HG03565 (cell line): ENCODE results near the gene SLC35F3.

Experiments used
- ATAC-seq: cut with Tn5 transposase; IDR thresholded peaks from one replicate; pipeline ENCODE4 v1.9.1; 2021; ENCODE audit warnings: mild to moderate bottlenecking, moderate library complexity; ENCODE audit not compliant: unreplicated experiment

SLC35F3 gene

DNA sequence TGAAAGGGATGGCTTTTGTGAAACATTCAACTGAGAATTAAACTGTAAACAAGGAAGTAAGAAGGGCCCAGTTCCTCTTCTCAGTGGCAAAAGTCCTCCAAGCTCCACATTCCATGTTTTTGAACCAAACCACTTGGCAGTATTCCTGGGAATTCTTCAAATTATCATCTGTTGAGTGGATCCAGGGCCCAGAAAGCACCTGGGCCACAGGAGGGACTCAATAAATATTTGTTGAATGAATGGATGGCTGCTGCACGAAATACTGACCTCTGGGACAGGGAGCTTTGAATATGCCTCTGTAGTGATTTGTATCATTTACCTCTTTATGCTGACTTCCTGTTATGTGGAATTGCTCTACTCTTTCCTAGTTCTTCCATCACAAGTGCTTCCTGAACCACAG is 4.7 kb downstream of the SLC35F3 start:
- no peak for ATAC-seq

DNA sequence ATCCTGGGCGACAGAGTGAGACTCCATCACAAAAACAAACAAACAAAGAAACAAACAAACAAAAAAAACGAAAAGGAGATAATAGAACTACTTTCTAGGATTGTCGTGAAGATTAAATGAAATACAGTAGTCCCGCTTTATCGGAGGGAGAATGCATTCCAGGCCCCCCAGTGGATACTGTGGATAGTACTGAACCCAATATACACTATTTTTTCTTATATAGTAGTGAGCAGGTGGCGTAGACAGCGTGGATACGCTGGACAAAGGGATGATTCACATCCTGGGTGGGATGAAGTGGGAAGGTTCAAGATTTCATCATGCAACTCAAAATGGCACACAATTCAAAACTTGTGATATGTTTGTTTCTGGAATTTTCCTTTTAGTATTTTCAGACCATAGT is 8.0 kb downstream of the SLC35F3 start:
- ATAC-seq, result no peak

DNA sequence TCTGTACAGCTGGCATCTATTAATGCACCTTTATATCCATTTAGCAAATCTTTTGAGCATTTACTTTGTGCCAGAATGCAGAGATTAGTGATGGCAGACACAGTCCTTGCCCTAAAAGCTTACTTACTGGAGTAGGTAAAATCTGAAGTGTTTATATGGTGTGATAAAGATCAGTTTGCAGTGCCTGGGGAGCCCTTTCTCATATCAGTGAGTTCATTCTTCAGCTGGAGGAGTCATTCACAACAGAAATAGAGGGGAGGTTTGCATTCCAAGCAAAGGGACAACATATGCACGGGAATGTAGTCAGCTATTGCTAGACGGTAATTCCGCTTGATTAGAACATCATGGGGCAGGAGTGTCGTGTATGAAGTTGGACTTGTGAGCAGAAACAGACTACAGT is 8.4 kb downstream of the SLC35F3 start:
- no peak for ATAC-seq

DNA sequence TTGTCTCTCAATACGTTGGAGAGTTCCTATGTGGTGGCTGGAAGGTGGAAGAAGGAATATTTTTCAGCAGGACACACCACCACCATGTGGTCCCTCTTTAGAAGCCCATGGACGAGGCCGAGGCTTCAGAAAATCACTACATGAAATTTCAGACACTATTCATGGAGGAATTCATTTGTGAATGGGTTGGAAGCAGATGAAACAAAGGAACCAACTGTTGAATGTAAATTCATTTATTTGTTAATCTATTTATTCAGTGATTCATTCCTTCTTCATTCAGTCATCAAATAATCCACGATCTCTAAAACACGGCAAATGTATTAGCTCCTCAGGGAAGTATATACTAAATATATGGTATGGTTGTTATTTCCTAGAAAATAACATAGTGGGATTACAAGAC is 12.2 kb downstream of the SLC35F3 start:
- no peak for ATAC-seq

DNA sequence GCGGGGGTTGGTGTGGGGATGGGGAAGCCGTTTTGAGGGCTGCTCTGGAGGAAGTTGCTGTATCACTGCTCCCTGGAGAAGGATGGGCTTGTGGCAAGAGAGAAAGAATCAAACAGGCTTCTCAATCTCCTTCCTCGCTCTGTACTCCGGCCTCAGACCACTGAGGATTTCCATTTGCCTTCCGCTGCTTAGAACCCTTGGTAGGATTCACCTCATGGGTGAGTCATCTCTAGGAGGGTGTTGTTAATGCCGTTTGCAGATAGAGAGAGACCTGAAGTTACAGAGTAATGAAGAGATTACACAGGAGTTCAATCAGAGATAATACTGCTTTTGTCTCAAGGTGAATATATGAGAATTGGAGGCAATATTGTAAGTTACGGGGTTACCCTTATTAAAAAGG is 15.3 kb downstream of the SLC35F3 start:
- no peak for ATAC-seq

DNA sequence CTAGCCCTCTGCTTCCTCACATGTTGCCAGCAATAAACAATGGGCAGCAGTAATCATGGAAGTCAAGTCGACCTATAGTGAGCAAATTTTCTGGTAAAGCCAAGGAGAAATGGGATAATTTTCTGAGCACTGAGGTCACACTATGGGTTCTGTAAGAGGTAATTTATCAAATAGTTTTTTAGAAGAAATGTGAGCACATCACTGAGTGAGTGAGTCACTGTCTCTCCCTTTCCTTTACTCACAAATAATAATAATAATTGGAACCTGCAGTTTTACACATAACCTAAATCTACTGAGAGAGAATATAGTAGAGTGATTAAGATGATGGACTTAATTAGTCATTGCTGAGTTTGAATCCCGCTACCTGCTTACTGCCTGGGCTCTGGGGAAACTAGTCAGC is 23.6 kb downstream of the SLC35F3 start:
- no peak for ATAC-seq

DNA sequence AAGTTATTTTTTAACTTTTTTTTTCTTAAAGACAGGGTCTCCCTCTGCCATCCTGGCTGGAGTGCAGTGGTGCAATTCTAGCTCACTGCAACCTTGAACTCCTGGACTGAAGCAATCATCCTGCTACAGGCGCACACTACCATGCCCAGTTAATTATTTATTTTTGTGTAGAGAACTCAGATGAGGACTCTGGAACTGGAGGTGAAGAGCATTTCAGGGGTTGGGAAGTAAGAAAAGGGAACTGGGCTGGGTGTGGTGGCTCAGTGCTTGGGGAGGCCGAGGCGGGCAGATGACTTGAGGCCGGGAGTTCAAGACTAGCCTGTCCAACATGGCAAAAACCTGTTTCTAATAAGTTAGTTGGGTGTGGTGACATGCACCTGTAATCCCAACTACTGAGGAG is 28.9 kb downstream of the SLC35F3 start:
- no peak for ATAC-seq

DNA sequence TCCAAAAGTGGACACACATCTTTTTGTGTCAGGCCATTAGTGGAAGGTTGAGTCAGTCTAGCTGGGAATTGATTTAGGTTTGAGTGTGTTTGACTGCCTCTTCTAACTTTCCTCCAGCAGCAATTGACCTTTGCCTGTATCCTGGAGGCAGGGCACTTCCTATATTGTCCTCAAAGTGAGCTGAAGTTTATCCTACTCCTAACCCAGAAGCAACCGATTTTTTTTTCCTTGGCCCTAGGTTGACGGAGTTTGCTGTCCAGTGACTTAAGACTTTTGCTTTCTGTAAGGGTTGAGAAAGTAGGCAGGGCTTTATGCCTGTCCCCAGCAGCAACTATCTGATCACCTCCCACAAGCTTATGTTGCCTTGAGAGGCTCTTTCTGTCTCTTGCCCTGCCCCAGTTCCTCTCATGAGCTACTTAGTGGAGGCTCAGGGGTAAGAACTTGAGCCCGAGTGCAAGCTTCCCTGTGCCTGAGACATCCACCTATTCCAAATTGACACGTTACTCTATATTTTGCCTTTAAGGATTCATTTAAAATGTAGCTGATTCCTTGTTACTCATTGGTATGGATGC is 30.9 kb downstream of the SLC35F3 start:
- no peak for ATAC-seq

DNA sequence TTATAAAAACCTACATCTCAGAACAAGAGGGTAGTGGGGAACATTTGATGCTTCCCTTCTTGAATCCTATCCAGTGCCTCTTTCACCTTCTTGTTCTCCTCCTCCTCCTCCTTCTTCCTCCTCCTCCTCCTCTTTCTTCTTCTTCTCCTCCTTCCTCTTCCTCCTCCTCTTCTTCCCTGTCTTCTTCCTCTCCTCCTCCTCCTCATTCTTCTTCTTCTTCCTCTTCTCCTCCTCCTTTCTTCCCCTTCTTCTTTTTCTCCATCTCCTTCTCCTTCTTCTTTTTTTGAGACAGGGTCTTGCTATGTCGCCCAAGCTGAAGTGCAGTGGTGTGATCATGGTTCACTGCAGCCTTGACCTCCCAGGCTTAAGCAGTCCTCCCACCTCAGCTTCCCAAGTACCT is 31.9 kb downstream of the SLC35F3 start:
- ATAC-seq, result no peak

DNA sequence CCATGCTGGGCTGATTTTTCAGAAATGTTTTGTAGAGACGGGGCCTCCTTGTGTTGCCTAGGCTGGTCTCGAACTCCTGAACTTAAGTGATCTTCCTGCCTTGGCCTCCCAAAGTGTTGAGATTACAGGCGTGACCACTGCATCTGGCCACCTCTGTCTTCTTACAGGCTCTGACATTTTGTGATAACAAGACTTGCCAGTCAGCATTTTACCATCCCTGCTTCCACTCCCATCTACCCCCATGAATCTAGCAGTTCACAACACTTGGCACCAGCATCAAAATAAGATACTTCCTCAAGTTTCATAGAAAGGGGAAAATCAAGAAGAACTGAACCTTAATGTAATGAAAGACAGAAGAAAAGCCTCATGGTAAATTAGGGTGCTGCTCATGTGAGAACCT is 32.4 kb downstream of the SLC35F3 start:
- no peak for ATAC-seq

DNA sequence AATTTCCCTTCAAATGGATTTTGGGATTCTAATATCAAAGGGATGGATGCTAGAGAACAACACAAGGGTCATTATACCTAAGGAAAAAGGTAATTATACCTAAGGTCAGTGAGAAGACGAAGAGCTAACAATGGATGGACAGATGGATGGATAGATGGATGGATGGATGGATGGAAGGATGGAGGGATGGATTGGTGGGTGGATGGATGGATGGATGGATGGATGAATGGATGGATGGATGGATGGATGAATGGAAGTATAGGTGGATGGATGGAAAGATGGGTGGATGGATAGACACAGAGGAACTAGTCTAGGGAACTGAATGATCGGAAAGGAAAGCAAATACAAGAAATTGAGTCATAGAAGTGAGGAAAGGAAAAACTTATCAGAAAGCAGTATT is 34.0 kb downstream of the SLC35F3 start:
- no peak for ATAC-seq

DNA sequence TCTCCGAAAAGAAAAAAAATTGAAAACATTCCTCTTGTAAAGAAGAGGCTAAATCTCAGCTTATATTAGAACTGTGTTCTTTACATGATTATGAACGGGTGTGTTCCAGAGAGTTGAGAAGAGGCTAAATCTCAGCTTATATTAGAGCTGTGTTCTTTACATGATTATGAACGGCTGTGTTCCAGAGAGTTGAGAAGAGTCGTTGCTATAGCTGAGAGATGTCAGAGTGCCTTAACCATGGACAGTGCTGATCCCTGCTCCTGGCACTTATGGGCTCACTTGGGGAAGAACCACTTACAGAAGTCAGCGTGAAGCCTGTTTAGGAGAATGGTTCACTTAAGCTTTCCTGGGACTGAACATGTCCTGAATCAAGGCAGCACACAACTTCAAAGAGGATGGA is 35.0 kb downstream of the SLC35F3 start:
- ATAC-seq, result no peak

DNA sequence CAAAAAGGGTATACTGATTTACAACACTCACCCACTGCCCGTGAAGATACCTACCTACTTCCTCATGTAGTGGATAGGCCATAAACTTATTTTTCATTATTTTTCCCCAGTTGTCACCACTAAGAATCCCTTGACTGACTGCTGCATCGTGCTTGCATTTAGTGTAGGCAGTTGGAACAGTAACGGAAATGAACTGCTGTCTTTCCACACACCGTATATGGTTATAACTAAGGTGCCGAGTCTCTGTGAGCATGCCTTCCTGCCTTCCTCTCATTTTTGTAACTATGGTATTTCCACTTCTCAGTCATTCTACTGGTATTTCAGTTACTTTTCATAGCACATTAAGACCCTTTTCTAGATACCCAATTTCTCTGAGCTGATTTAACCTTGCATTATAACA is 36.4 kb downstream of the SLC35F3 start:
- ATAC-seq, result no peak

DNA sequence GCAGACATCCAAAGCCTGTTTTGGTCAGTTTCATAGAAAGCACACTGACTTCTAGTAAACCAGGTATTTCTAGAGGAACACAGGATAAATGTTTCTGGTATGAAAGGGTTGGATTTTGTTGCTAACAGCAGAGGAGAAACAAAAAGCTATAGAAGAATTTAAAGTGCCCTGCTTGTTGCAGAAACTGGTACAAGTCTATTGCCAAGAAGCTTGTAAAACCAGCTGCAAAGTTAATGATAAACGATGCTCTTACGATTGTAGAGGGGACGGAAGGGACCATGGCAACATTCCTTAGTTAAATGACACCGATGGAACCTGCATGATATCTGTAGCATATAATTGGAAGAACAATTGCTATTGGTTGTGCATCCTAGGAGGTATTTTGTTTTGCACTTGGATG is 40.1 kb downstream of the SLC35F3 start:
- no peak for ATAC-seq

DNA sequence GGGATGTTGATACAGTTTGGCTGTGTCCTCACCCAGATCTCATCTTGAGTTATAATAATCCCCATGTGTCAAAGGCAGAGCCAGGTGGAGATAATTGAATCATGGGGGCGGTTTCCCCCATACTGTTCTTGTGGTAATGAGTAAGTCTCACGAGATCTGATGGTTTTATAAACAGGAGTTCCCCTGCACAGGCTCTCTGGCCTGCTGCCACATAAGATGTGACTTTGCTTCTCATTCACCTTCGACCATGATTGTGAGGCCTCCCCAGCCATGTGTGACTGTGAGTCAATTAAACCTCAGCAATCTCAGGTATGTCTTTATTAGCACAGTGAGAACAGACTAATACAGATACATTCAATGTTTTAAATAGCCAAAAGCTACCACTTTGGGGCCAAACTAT is 41.1 kb downstream of the SLC35F3 start:
- ATAC-seq, result no peak

DNA sequence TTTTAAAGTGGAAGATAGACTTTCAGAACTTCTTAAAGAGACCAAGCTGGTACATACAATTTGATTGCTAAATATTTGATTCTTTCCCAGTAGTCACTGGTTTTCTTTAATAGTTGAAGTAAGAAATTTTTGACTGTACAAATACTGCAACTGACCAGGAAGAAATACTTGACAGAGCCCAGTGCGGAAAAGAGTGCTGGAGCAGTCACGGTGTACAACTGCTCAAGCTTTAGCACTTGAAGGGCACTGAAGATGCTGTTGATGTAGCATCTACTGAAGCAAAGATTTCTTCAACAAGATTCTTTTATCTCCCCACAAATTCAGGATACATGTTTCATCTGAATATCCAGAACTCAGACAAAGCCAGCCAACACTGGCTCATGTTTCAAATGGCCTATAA is 41.5 kb downstream of the SLC35F3 start:
- no peak for ATAC-seq

DNA sequence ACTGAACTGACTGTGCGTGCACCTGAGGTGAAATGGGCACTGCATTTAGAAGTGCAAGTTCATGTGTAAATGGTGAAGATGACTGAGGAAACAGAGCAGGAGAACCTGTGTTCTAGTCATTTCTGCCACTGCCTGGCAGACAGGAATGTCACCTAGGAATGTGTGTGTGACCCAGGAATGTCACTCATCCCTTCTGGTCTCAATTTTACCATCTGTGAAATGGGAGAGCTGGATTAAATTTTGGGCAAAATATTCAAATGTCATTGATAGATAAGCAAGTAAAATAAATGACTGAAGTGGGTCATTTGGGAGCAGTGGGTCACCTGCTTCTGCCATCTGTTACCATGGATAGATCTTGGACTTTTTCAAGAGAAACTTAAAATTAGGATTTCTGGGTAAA is 42.2 kb downstream of the SLC35F3 start:
- no peak for ATAC-seq

DNA sequence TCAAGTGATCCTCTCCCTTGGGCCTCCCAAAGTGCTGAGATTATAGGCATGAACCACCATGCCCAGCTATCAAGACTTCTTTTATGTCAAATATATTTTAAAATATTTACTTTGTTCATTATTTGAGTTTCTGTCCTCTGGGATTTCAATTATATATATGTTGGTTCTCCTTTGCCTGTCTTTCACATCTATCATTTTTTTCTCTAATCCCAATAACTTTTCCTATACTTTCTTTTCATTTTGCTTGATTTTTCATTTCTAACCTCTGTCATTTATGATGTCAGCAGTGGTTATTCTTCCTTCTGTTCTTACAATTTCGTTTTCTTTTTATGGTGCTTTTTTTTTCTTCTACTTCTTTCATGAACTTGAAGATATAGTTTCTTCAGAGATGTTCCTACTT is 47.3 kb downstream of the SLC35F3 start:
- no peak for ATAC-seq

DNA sequence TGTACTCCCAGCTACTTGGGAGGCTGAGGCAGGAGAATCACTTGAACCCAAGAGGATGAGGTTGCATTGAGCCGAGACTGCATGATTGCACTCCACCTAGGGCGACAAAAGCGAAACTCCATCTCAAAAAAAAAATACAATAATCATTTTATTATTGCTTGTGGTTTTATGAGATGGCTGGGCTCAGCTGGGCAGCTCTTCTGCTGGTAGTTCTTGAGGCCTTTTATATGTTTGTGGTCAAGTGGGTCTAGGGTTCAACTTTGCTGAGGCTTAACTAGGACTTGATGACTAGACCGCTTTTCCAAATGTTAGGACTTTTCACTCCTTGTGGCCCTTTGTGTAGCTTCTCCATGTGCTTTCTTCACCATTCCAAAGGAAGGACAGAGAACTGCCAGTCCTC is 53.2 kb downstream of the SLC35F3 start:
- no peak for ATAC-seq

DNA sequence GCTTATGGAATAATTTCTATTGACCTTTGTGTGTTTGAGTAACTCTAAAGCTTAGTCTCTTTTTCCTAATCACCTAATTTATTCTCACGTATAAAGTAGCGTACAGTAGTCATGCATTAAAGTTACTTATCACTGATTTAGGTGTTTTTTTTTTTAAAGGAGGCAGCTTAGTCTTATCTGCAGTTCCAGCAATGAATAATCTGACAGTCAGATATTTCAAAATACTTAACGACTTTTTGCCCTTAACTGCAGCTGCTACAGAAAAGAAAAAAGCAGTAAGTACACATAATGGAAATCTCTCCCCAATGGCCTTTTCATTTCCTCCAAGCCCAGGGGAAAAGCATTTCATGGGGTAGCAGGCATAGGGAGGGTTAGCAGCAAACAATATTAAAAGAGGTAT is 54.6 kb downstream of the SLC35F3 start:
- ATAC-seq, result no peak

DNA sequence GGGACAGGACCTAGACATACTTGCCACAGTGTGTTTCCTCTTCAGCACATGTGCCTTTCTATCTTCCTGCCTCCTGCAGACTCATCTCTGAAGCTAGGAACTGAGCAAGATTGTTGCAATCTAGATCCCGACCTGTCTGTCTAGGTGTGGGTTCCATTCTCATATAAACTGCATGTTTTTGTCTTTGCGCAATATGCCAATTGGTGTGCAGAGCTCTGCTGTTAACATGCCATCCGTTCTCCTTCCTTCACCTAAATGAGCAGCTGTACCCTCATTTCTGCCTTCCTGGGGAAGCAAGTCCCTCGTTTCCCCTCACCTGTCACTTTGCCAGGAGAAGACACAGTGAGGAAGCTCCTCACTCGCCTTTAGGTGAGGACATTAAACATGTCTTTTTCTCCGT is 55.5 kb downstream of the SLC35F3 start:
- ATAC-seq, result no peak

DNA sequence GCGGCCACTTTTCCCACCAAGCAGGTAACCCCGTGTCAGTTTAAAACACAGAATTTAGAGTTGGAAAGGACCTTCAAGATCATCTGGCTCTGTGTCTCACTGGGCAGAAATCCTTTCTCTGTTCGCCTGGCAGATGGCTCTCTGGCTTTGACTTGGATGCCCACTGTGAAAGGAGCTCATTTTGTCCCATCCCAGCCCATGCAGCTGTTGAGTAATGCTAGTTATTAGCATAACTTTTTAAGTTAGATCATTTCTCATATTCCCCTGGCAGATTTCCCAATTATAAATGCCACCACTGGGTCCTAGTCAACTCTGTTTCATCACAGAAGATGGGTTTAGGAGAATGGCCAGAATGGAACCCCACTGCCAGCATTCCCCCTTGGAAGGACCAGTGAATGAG is 55.9 kb downstream of the SLC35F3 start:
- no peak for ATAC-seq

DNA sequence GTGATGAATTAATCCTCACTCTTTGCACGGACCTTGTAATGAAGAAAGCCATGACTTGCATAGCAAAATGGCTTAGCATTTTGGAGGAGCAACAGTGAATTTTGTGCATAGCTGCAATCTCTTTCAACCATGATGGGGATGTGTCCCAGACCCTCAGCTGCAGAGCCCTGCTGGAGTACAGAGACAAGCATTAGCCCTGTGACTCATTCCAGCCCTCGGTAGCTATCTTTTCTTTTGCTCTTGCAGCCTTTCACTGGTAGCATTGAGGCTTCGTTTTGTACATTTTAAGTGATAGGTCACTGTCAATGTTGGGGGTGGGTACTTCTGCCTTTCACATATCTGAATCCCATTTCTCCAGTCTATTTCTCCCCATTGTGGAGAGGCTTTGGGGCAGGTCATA is 58.4 kb downstream of the SLC35F3 start:
- no peak for ATAC-seq

DNA sequence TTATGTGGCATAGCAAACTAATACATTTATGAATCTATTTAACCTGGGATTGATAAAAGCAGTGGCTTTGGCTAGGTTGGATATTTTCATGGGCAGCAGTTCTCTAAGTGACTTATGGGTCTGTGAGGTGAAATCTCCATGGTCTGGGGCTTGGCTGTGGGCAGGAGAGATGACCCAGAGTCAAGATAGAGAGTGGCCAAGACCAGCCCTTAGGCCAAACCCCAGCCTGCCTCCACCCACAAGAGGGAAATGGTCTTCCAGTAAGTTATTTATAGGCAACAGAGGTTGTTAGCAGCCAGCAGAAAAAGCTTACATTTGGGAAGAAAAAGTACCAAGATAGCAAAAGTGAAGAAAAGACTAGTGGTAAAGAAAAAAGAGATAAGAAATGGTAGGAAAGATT is 61.4 kb downstream of the SLC35F3 start:
- no peak for ATAC-seq
